ENCODE measurements around the gene RBBP6. TPM values are rescaled to one million over a fixed set of nuclear protein-coding genes. Genes with fewer than 3 reads are reported as not detected.
"Not testable (repeated sequence)": the region's sequence is repeated elsewhere in the genome, so short reads cannot be mapped to it uniquely, and the experiment has no call there.

The RBBP6 gene
- total RNA-seq, 1 donor from 2014 or later = 29.2 TPM

DNA sequence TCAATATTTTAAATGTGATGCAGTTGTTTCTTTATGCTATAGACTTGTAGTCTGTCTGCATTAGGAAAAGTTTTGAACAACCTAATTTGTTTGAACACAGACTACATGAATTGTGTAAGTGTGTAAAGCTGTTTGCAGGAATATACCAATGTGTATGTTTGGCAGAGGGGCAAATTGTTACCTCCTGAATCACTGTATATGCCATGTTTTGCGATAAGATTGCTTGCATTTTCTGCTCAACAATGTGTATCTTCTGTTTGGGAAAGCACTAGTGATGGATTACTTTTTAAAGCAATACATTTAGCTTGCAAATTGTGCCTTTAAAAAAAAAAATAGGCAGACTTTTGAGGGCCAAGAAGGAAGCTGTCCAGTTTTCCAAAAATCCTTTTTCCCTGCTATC is 14.6 kb downstream of the RBBP6 start:
- Histone ChIP-seq H3K36me3 (ENCODE audit: control insufficient read depth in 3 of 3, insufficient read depth in 3 of 3, low read length in 3 of 3) (peaks cover 10 to 32% (median 30%) of the 10 kb centered on the region in 3 donors), H3K9ac (ENCODE audit: low read depth in 1 of 3, low read length in 3 of 3) (no peak overlapping the region), H3K27me3 (ENCODE audit: control insufficient read depth in 3 of 3, insufficient read depth in 3 of 3, low read length in 3 of 3) (no peaks in the 10 kb centered on the region), H3K9me3 (ENCODE audit: control insufficient read depth in 3 of 3, low read length in 3 of 3) (no peaks in the 10 kb centered on the region), H3K4me1 (ENCODE audit: control insufficient read depth in 3 of 3, insufficient read depth in 3 of 3, low read length in 3 of 3) (no peaks in the 10 kb centered on the region), H3K4me3 (ENCODE audit: low read length in 3 of 3) (no peak overlapping the region), H3K27ac (ENCODE audit: low read depth, low read length) (no peak overlapping the region)

- H3K4me1 ChIP-seq (ENCODE audit: control insufficient read depth in 3 of 3, insufficient read depth in 3 of 3, low read length in 3 of 3) = no peaks in the 10 kb centered on the region
- H3K27ac ChIP-seq (ENCODE audit: low read depth, low read length) = no peak overlapping the region
- H3K9ac ChIP-seq (ENCODE audit: low read depth in 1 of 3, low read length in 3 of 3) = no peak overlapping the region
- no peaks in the 10 kb centered on the region for H3K27me3 ChIP-seq (ENCODE audit: control insufficient read depth in 3 of 3, insufficient read depth in 3 of 3, low read length in 3 of 3)
- H3K4me3 ChIP-seq (ENCODE audit: low read length in 3 of 3) = no peak overlapping the region
- H3K36me3 ChIP-seq (ENCODE audit: control insufficient read depth in 3 of 3, insufficient read depth in 3 of 3, low read length in 3 of 3) = peaks cover 12 to 35% (median 30%) of the 10 kb centered on the region in 3 donors
- H3K9me3 ChIP-seq (ENCODE audit: control insufficient read depth in 3 of 3, low read length in 3 of 3) = no peaks in the 10 kb centered on the region
These were observed 16.0 kb downstream of the RBBP6 start for GRCh38 chr16:24555346-24555872.

DNA sequence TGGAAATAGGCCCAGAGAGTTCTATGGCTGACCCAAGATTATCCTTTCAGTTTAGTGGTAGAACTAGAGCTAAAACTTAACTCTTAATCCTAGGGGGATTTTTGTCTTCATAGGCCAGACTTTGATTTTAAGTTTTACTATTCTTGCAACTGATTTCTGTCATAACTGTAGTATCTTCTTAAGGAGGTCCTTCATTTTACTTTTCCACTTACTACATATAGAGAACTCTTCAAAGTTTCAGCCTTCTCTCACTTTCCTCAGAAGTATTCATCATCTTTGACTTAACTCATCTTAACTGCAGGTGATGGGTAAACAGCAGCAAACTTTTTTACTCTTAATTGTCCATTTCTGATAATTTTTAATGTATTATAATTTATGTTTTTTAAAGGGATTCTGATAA is 23.4 kb downstream of the RBBP6 start:
- Histone ChIP-seq H3K9me3 (ENCODE audit: control insufficient read depth in 3 of 3, low read length in 3 of 3) (no peaks in the 10 kb centered on the region), H3K27ac (ENCODE audit: low read depth, low read length) (no peak overlapping the region), H3K36me3 (ENCODE audit: control insufficient read depth in 3 of 3, insufficient read depth in 3 of 3, low read length in 3 of 3) (peaks cover 46 to 80% (median 77%) of the 10 kb centered on the region in 3 donors), H3K4me1 (ENCODE audit: control insufficient read depth in 3 of 3, insufficient read depth in 3 of 3, low read length in 3 of 3) (no peaks in the 10 kb centered on the region), H3K9ac (ENCODE audit: low read depth in 1 of 3, low read length in 3 of 3) (no peak overlapping the region), H3K4me3 (ENCODE audit: low read length in 3 of 3) (no peak overlapping the region), H3K27me3 (ENCODE audit: control insufficient read depth in 3 of 3, insufficient read depth in 3 of 3, low read length in 3 of 3) (no peaks in the 10 kb centered on the region)

DNA sequence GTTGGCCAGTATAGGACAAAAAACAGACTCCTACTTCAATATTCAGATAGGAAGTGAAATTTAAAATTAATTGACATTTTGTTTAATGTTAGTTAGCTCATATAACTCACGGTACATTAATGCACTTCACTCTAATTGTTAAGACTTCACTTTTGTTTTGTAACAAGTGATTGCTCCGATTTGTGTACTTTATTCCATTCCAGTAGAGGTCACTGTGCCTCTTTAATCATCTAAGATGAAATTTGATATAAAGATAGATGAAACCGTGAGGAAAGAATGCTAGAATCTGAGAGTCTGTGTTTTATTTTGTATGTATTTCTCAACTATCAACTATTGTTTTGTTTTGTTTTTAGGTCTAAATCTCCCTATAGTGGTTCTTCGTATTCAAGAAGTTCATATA is 29.0 kb downstream of the RBBP6 start:
- Histone ChIP-seq H3K36me3 (ENCODE audit: control insufficient read depth in 3 of 3, insufficient read depth in 3 of 3, low read length in 3 of 3) (peaks cover 42 to 89% (median 64%) of the 10 kb centered on the region in 3 donors), H3K27ac (ENCODE audit: low read depth, low read length) (no peak overlapping the region), H3K9me3 (ENCODE audit: control insufficient read depth in 3 of 3, low read length in 3 of 3) (no peaks in the 10 kb centered on the region), H3K27me3 (ENCODE audit: control insufficient read depth in 3 of 3, insufficient read depth in 3 of 3, low read length in 3 of 3) (no peaks in the 10 kb centered on the region), H3K9ac (ENCODE audit: low read depth in 1 of 3, low read length in 3 of 3) (no peak overlapping the region), H3K4me1 (ENCODE audit: control insufficient read depth in 3 of 3, insufficient read depth in 3 of 3, low read length in 3 of 3) (no peaks in the 10 kb centered on the region), H3K4me3 (ENCODE audit: low read length in 3 of 3) (no peak overlapping the region)

DNA sequence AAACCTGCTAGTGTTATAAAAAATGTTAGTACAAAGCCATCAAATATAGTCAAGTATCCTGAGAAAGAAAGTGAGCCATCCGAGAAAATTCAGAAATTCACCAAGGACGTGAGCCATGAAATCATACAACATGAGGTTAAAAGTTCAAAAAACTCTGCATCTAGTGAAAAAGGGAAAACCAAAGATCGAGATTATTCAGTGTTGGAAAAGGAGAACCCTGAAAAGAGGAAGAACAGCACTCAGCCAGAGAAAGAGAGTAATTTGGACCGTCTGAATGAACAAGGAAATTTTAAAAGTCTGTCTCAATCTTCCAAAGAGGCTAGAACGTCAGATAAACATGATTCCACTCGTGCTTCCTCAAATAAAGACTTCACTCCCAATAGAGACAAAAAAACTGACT is 31.7 kb downstream of the RBBP6 start:
- Histone ChIP-seq H3K4me3 (ENCODE audit: low read length in 3 of 3) (no peak overlapping the region), H3K9ac (ENCODE audit: low read depth in 1 of 3, low read length in 3 of 3) (no peak overlapping the region), H3K27ac (ENCODE audit: low read depth, low read length) (no peak overlapping the region), H3K36me3 (ENCODE audit: control insufficient read depth in 3 of 3, insufficient read depth in 3 of 3, low read length in 3 of 3) (peaks cover 28 to 63% (median 46%) of the 10 kb centered on the region in 3 donors), H3K9me3 (ENCODE audit: control insufficient read depth in 3 of 3, low read length in 3 of 3) (no peaks in the 10 kb centered on the region), H3K27me3 (ENCODE audit: control insufficient read depth in 3 of 3, insufficient read depth in 3 of 3, low read length in 3 of 3) (no peaks in the 10 kb centered on the region), H3K4me1 (ENCODE audit: control insufficient read depth in 3 of 3, insufficient read depth in 3 of 3, low read length in 3 of 3) (no peaks in the 10 kb centered on the region)

- H3K36me3 ChIP-seq (ENCODE audit: control insufficient read depth in 3 of 3, insufficient read depth in 3 of 3, low read length in 3 of 3) = peaks cover 23 to 53% (median 36%) of the 10 kb centered on the region in 3 donors
- H3K9ac ChIP-seq (ENCODE audit: low read depth in 1 of 3, low read length in 3 of 3) = no peak overlapping the region
- H3K4me3 ChIP-seq (ENCODE audit: low read length in 3 of 3) = no peak overlapping the region
- no peaks in the 10 kb centered on the region for H3K4me1 ChIP-seq (ENCODE audit: control insufficient read depth in 3 of 3, insufficient read depth in 3 of 3, low read length in 3 of 3)
- H3K27ac ChIP-seq (ENCODE audit: low read depth, low read length) = no peak overlapping the region
- no peaks in the 10 kb centered on the region for H3K27me3 ChIP-seq (ENCODE audit: control insufficient read depth in 3 of 3, insufficient read depth in 3 of 3, low read length in 3 of 3)
- no peaks in the 10 kb centered on the region for H3K9me3 ChIP-seq (ENCODE audit: control insufficient read depth in 3 of 3, low read length in 3 of 3)
These were observed 32.7 kb downstream of the RBBP6 start for GRCh38 chr16:24572069-24572468.

DNA sequence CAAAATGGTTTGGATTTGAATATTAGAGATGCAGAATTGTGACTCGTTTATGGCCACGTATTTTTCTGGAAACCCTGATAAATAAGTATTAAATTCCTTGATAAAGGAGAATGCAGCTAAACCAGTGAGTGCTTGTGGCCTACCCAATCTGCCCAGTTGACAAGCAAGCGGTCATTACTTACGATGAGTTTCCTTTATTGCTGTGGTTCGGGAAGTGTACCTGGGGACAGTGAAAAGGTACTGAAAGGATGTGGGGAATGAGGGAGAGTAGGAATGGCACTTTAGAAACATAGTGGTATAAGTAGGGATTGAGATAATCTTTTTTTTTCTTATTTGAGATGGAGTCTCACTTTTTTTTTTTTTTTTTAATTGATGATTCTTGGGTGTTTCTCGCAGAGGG is 33.8 kb downstream of the RBBP6 start:
- peaks cover 19 to 43% (median 26%) of the 10 kb centered on the region in 3 donors for H3K36me3 ChIP-seq (ENCODE audit: control insufficient read depth in 3 of 3, insufficient read depth in 3 of 3, low read length in 3 of 3)
- no peaks in the 10 kb centered on the region for H3K9me3 ChIP-seq (ENCODE audit: control insufficient read depth in 3 of 3, low read length in 3 of 3)
- H3K4me3 ChIP-seq (ENCODE audit: low read length in 3 of 3) = no peak overlapping the region

GRCh38 chr16:24574515-24575485 is 35.4 kb downstream of the RBBP6 start:
- H3K9me3 ChIP-seq (ENCODE audit: control insufficient read depth in 3 of 3, low read length in 3 of 3) = not testable (repeated sequence)

More for the DNA sequence above, 33.8 kb downstream of the RBBP6 start:
- Histone ChIP-seq H3K9ac (ENCODE audit: low read depth in 1 of 3, low read length in 3 of 3) (no peak overlapping the region), H3K4me1 (ENCODE audit: control insufficient read depth in 3 of 3, insufficient read depth in 3 of 3, low read length in 3 of 3) (no peaks in the 10 kb centered on the region), H3K27me3 (ENCODE audit: control insufficient read depth in 3 of 3, insufficient read depth in 3 of 3, low read length in 3 of 3) (no peaks in the 10 kb centered on the region), H3K27ac (ENCODE audit: low read depth, low read length) (no peak overlapping the region)

GRCh38 chr16:24575791-24576190 is 36.4 kb downstream of the RBBP6 start:
- not testable (repeated sequence) for H3K4me1 ChIP-seq (ENCODE audit: control insufficient read depth in 3 of 3, insufficient read depth in 3 of 3, low read length in 3 of 3)

More at GRCh38 chr16:24574515-24575485, 35.4 kb downstream of the RBBP6 start:
- not testable (repeated sequence) for H3K4me3 ChIP-seq (ENCODE audit: low read length in 3 of 3); H3K4me1 ChIP-seq (ENCODE audit: control insufficient read depth in 3 of 3, insufficient read depth in 3 of 3, low read length in 3 of 3); H3K27me3 ChIP-seq (ENCODE audit: control insufficient read depth in 3 of 3, insufficient read depth in 3 of 3, low read length in 3 of 3); H3K9ac ChIP-seq (ENCODE audit: low read depth in 1 of 3, low read length in 3 of 3); H3K27ac ChIP-seq (ENCODE audit: low read depth, low read length)
- peaks cover 12 to 28% (median 15%) of the 10 kb centered on the region in 3 donors for H3K36me3 ChIP-seq (ENCODE audit: control insufficient read depth in 3 of 3, insufficient read depth in 3 of 3, low read length in 3 of 3)

GRCh38 chr16:24577167-24577566 is 37.8 kb downstream of the RBBP6 start:
- Histone ChIP-seq H3K36me3 (ENCODE audit: control insufficient read depth in 3 of 3, insufficient read depth in 3 of 3, low read length in 3 of 3) (peaks cover 0 to 6% (median 0%) of the 10 kb centered on the region in 3 donors), H3K9me3 (ENCODE audit: control insufficient read depth in 3 of 3, low read length in 3 of 3) (no peaks in the 10 kb centered on the region), H3K4me3 (ENCODE audit: low read length in 3 of 3) (no peak overlapping the region), H3K27me3 (ENCODE audit: control insufficient read depth in 3 of 3, insufficient read depth in 3 of 3, low read length in 3 of 3) (no peaks in the 10 kb centered on the region), H3K27ac (ENCODE audit: low read depth, low read length) (no peak overlapping the region), H3K9ac (ENCODE audit: low read depth in 1 of 3, low read length in 3 of 3) (no peak overlapping the region), H3K4me1 (ENCODE audit: control insufficient read depth in 3 of 3, insufficient read depth in 3 of 3, low read length in 3 of 3) (no peaks in the 10 kb centered on the region)

More at GRCh38 chr16:24575791-24576190, 36.4 kb downstream of the RBBP6 start:
- H3K9me3 ChIP-seq (ENCODE audit: control insufficient read depth in 3 of 3, low read length in 3 of 3); H3K27me3 ChIP-seq (ENCODE audit: control insufficient read depth in 3 of 3, insufficient read depth in 3 of 3, low read length in 3 of 3); H3K4me3 ChIP-seq (ENCODE audit: low read length in 3 of 3); H3K9ac ChIP-seq (ENCODE audit: low read depth in 1 of 3, low read length in 3 of 3); H3K27ac ChIP-seq (ENCODE audit: low read depth, low read length): not testable (repeated sequence)
- peaks cover 8 to 19% (median 8%) of the 10 kb centered on the region in 3 donors for H3K36me3 ChIP-seq (ENCODE audit: control insufficient read depth in 3 of 3, insufficient read depth in 3 of 3, low read length in 3 of 3)

Measured in skeletal muscle tissue (tissue), 4 donors.